IMR-90 (cell line): ENCODE data around the gene CEACAM8.

Experiments
- CEBPB ChIP-seq: IDR thresholded peaks from 2 replicates; pipeline ENCODE4 v1.6.1; 2012; ENCODE audit warnings: low read depth, low read length, improper control_type of control experiment
- CTCF ChIP-seq: conservative IDR thresholded peaks from 2 replicates; pipeline ENCODE4 v1.5.1; 2012; ENCODE audit warnings: mild to moderate bottlenecking, low read depth, low read length, improper control_type of control experiment
- ELK1 ChIP-seq: fragments of 150-350 bp; IDR thresholded peaks from 2 replicates; pipeline ENCODE4 v1.6.1; 2016; ENCODE audit warnings: low read depth, mild to moderate bottlenecking, low read length, moderate library complexity, borderline replicate concordance
- FOS ChIP-seq: fragments of 150-350 bp; IDR thresholded peaks from 2 replicates; pipeline ENCODE4 v1.6.1; 2016; ENCODE audit warnings: low read depth, low read length
- MAFK ChIP-seq: IDR thresholded peaks from 2 replicates; pipeline ENCODE4 v1.6.1; 2012; ENCODE audit warnings: low read depth, low read length, improper control_type of control experiment
- MAZ ChIP-seq: IDR thresholded peaks from 2 replicates; pipeline ENCODE4 v1.6.1; 2012; ENCODE audit warnings: low read depth, mild to moderate bottlenecking, low read length, improper control_type of control experiment, moderate library complexity, borderline replicate concordance
- POLR2A ChIP-seq: IDR thresholded peaks from 2 replicates; pipeline ENCODE4 v1.6.1; 2012; ENCODE audit warnings: mild to moderate bottlenecking, low read depth, low read length
- RAD21 ChIP-seq: IDR thresholded peaks from 2 replicates; pipeline ENCODE4 v1.6.1; 2012; ENCODE audit warnings: low read length, improper control_type of control experiment
- RFX5 ChIP-seq: IDR thresholded peaks from 2 replicates; pipeline ENCODE4 v1.8.0; 2012; ENCODE audit warnings: low read depth, mild to moderate bottlenecking, low read length, moderate library complexity
- SMC3 ChIP-seq: fragments of 150-350 bp; IDR thresholded peaks from 2 replicates; pipeline ENCODE4 v1.6.1; 2016; ENCODE audit warnings: low read depth, mild to moderate bottlenecking, antibody characterized with exemption, low read length, moderate library complexity
- USF2 ChIP-seq: fragments of 150-350 bp; IDR thresholded peaks from 2 replicates; pipeline ENCODE4 v1.6.1; 2017; ENCODE audit warnings: mild to moderate bottlenecking, antibody characterized with exemption, low read length, low read depth

GRCh38 chr19:42552086-42553065 is 42.3 kb downstream of the CEACAM8 start:
- TF ChIP-seq CTCF (no peak), CEBPB (no peak), MAFK (no peak), FOS (no peak), POLR2A (no peak), USF2 (no peak), MAZ (no peak), RAD21 (no peak), RFX5 (no peak), ELK1 (no peak), SMC3 (no peak)
